Fibroblast of mammary gland (primary cell): ENCODE data around the gene PTBP2.

Source experiments
- DNase-seq: peaks from one replicate; pipeline ENCODE4 v3.0.0-alpha.2; 2010; ENCODE audit warnings: low read depth
- H3K4me3 ChIP-seq: 2 replicates; pipeline ENCODE4 v1.5.1; 2011; ENCODE audit warnings: low read depth, mild to moderate bottlenecking, low read length, moderate library complexity; ENCODE audit not compliant: control insufficient read depth
- CTCF ChIP-seq: conservative IDR thresholded peaks from 2 replicates; pipeline ENCODE4 v1.5.1; 2011; ENCODE audit warnings: low read depth, low read length, inconsistent platforms; ENCODE audit not compliant: control insufficient read depth, insufficient read depth

The PTBP2 gene

GRCh38 chr1:96714881-96715280 lies 6.7 kb upstream of the PTBP2 start:
- no peak for DNase-seq
- no peak for TF ChIP-seq CTCF
- no peak overlapping the region for H3K4me3 ChIP-seq

GRCh38 chr1:96715482-96715881 lies 6.1 kb upstream of the PTBP2 start:
- H3K4me3 ChIP-seq: no peak overlapping the region
- no peak for DNase-seq
- no peak for TF ChIP-seq CTCF

- TF ChIP-seq CTCF: no peak
- peak overlapping the region; percentile 91 for H3K4me3 ChIP-seq
- no peak for DNase-seq
These were observed 550 bp upstream of the PTBP2 start for GRCh38 chr1:96721053-96721415.

GRCh38 chr1:96722161-96722922 lies 758 bp downstream of the PTBP2 start:
- no peak for TF ChIP-seq CTCF
- peak; percentile 54 for DNase-seq
- H3K4me3 ChIP-seq: peak overlapping the region; percentile 91

GRCh38 chr1:96722958-96723357 lies 1.4 kb downstream of the PTBP2 start:
- no peak for DNase-seq
- H3K4me3 ChIP-seq: peak overlapping the region; percentile 91
- no peak for TF ChIP-seq CTCF

GRCh38 chr1:96723377-96723776 lies 1.8 kb downstream of the PTBP2 start:
- H3K4me3 ChIP-seq: peak overlapping the region; percentile 91
- no peak for TF ChIP-seq CTCF

GRCh38 chr1:96723936-96724335 lies 2.4 kb downstream of the PTBP2 start:
- TF ChIP-seq CTCF: no peak
- DNase-seq: no peak
- peak overlapping the region; percentile 91 for H3K4me3 ChIP-seq

More at GRCh38 chr1:96723377-96723776, 1.8 kb downstream of the PTBP2 start:
- no peak for DNase-seq
